Measurements from ENCODE around the gene TIMP2. TPM values are rescaled to one million over a fixed set of nuclear protein-coding genes. Genes with fewer than 3 reads are reported as not detected.
"Not testable (repeated sequence)": the region's sequence is repeated elsewhere in the genome, so short reads cannot be mapped to it uniquely, and the experiment has no call there.

The TIMP2 gene
- polyA plus RNA-seq, 1 donor from 2014 or later: 25.6 TPM

- Histone ChIP-seq H3F3A (ENCODE audit: insufficient read depth, low read length, poor library complexity, severe bottlenecking) (no peaks in the 10 kb centered on the region), H3K9me3 (ENCODE audit: low read length) (peaks cover 4% of the 10 kb centered on the region), H3K4me3 (ENCODE audit: low read length) (no peak overlapping the region), H3K9ac (ENCODE audit: low read length) (no peak overlapping the region), H2AFZ (ENCODE audit: low read depth, low read length) (no peak overlapping the region), H3K27me3 (ENCODE audit: insufficient read depth, low read depth, low read length) (no peaks in the 10 kb centered on the region), H3K4me2 (ENCODE audit: low read length) (no peak overlapping the region), H3K9me2 (ENCODE audit: insufficient read depth, low read length) (no peaks in the 10 kb centered on the region), H3K36me3 (ENCODE audit: insufficient read depth, low read length) (no peaks in the 10 kb centered on the region), H4K20me1 (ENCODE audit: insufficient read depth) (no peaks in the 10 kb centered on the region), H3K27ac (ENCODE audit: low read length) (no peak overlapping the region), H3K79me2 (replicated peaks; ENCODE audit: insufficient read depth, low read length) (no peaks in the 10 kb centered on the region)
- TF ChIP-seq REST (IDR thresholded peaks at IDR 0.05; ENCODE audit: borderline replicate concordance) (no peak), TAF1 (IDR thresholded peaks at IDR 0.05; ENCODE audit: low read depth) (no peak), MXI1 (conservative IDR thresholded peaks at IDR 0.05; ENCODE audit: poor library complexity, severe bottlenecking) (no peak), EP300 (conservative IDR thresholded peaks at IDR 0.05; ENCODE audit: poor library complexity, severe bottlenecking) (no peak), CTCF (IDR thresholded peaks at IDR 0.05; ENCODE audit: poor library complexity, severe bottlenecking) (no peak), SMC3 (conservative IDR thresholded peaks at IDR 0.05; ENCODE audit: poor library complexity) (no peak), POLR2AphosphoS5 (IDR thresholded peaks at IDR 0.05) (no peak), RAD21 (conservative IDR thresholded peaks at IDR 0.05) (no peak), EZH2 (IDR thresholded peaks at IDR 0.05; ENCODE audit: borderline replicate concordance, insufficient read depth, low read length, poor library complexity, severe bottlenecking) (no peak)
These were observed 20.9 kb upstream of the TIMP2 start for GRCh38 chr17:78946131-78946530.

GRCh38 chr17:78945455-78945854, 20.3 kb upstream of the TIMP2 start:
- not testable (repeated sequence) for H4K20me1 ChIP-seq (ENCODE audit: insufficient read depth); H3F3A ChIP-seq (ENCODE audit: insufficient read depth, low read length, poor library complexity, severe bottlenecking); H3K9ac ChIP-seq (ENCODE audit: low read length); H3K27me3 ChIP-seq (ENCODE audit: insufficient read depth, low read depth, low read length); H3K36me3 ChIP-seq (ENCODE audit: insufficient read depth, low read length); H3K9me2 ChIP-seq (ENCODE audit: insufficient read depth, low read length); H3K4me2 ChIP-seq (ENCODE audit: low read length); H3K9me3 ChIP-seq (ENCODE audit: low read length); H2AFZ ChIP-seq (ENCODE audit: low read depth, low read length); H3K27ac ChIP-seq (ENCODE audit: low read length); H3K4me3 ChIP-seq (ENCODE audit: low read length); H3K79me2 ChIP-seq (replicated peaks; ENCODE audit: insufficient read depth, low read length)

- Histone ChIP-seq H3K79me2 (replicated peaks; ENCODE audit: insufficient read depth, low read length) (no peaks in the 10 kb centered on the region), H3K4me2 (ENCODE audit: low read length) (no peak overlapping the region), H3F3A (ENCODE audit: insufficient read depth, low read length, poor library complexity, severe bottlenecking) (no peaks in the 10 kb centered on the region), H3K27me3 (ENCODE audit: insufficient read depth, low read depth, low read length) (no peaks in the 10 kb centered on the region), H3K9me2 (ENCODE audit: insufficient read depth, low read length) (no peaks in the 10 kb centered on the region), H2AFZ (ENCODE audit: low read depth, low read length) (no peak overlapping the region), H3K27ac (ENCODE audit: low read length) (no peak overlapping the region), H3K9me3 (ENCODE audit: low read length) (no peaks in the 10 kb centered on the region), H3K36me3 (ENCODE audit: insufficient read depth, low read length) (no peaks in the 10 kb centered on the region), H4K20me1 (ENCODE audit: insufficient read depth) (no peaks in the 10 kb centered on the region), H3K9ac (ENCODE audit: low read length) (no peak overlapping the region), H3K4me3 (ENCODE audit: low read length) (no peak overlapping the region)
- TF ChIP-seq EZH2 (IDR thresholded peaks at IDR 0.05; ENCODE audit: borderline replicate concordance, insufficient read depth, low read length, poor library complexity, severe bottlenecking): no peak
- TF ChIP-seq EP300 (conservative IDR thresholded peaks at IDR 0.05; ENCODE audit: poor library complexity, severe bottlenecking): no peak
- TF ChIP-seq REST (IDR thresholded peaks at IDR 0.05; ENCODE audit: borderline replicate concordance): no peak
- TF ChIP-seq MXI1 (conservative IDR thresholded peaks at IDR 0.05; ENCODE audit: poor library complexity, severe bottlenecking): no peak
- TF ChIP-seq POLR2AphosphoS5 (IDR thresholded peaks at IDR 0.05): no peak
- no peak for TF ChIP-seq RAD21 (conservative IDR thresholded peaks at IDR 0.05)
- no peak for TF ChIP-seq CTCF (IDR thresholded peaks at IDR 0.05; ENCODE audit: poor library complexity, severe bottlenecking)
- TF ChIP-seq SMC3 (conservative IDR thresholded peaks at IDR 0.05; ENCODE audit: poor library complexity): no peak
- no peak for TF ChIP-seq TAF1 (IDR thresholded peaks at IDR 0.05; ENCODE audit: low read depth)
These were observed 19.8 kb upstream of the TIMP2 start for GRCh38 chr17:78944956-78945355.
